ENCODE measurements around the gene DENND1B.

DNA sequence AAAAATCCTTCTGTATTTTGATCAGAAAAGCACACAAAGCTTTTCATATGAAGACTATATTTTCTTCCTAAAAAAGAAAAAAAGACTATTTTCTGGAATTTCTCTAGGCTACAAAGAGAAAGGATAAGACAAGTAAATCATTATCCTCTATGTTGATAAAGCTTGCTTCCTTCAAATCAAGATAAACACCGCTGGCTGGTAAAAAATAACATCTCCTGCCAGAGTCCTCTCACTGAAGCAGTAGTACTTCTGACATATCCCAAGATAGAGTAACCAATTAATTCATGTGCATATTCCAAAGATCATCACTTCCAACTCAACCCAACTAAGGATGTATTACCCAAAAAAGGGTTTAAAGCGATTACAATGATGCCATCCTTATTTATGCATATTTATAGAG is 34.3 kb downstream of the DENND1B start:
- TF ChIP-seq, protein P1, sequence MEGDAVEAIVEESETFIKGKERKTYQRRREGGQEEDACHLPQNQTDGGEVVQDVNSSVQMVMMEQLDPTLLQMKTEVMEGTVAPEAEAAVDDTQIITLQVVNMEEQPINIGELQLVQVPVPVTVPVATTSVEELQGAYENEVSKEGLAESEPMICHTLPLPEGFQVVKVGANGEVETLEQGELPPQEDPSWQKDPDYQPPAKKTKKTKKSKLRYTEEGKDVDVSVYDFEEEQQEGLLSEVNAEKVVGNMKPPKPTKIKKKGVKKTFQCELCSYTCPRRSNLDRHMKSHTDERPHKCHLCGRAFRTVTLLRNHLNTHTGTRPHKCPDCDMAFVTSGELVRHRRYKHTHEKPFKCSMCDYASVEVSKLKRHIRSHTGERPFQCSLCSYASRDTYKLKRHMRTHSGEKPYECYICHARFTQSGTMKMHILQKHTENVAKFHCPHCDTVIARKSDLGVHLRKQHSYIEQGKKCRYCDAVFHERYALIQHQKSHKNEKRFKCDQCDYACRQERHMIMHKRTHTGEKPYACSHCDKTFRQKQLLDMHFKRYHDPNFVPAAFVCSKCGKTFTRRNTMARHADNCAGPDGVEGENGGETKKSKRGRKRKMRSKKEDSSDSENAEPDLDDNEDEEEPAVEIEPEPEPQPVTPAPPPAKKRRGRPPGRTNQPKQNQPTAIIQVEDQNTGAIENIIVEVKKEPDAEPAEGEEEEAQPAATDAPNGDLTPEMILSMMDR (IDR thresholded peaks at IDR 0.05), result no peak
- TF ChIP-seq POLR2A (IDR thresholded peaks at IDR 0.05), result no peak

Measured in testis (tissue), 2 donors.